ENCODE results near the gene STK4.

DNA sequence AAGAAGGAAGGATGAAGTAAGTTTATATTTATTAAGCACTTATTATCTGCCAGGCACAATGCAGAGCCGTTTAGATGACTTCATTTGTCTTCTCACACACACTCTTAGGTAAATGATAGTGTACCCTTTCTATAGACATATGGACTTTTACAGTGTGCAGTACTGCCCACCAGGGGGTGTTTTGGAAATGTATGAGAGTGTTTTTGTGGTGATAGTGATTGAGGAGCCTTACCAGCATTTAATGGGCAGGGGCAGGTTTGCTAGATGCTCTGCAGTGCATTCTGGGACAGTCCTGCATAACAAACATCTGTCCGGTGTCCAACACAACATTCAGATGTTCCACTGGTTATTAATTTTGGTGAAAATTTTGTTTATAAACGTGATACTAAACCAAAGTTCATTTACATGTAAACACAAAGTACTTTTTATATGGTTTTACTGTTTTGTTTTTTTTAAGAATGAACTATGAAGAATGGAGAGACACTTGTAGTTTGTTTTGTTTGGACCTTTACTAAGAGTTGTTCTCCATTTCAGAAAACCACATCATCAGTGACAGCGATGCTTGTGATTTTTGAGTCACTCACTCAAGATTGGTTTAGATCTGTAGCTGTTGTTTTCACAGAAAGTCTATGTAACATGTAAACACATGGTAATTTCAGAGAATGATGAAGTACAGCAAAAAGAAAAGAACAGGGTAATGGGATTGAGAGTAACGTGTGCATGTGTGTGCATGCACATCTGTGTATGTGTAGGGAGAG lies 114.7 kb downstream of the STK4 start:
- TF ChIP-seq POLR2A (IDR thresholded peaks at IDR 0.05) = no peak
- TF ChIP-seq, protein P1, sequence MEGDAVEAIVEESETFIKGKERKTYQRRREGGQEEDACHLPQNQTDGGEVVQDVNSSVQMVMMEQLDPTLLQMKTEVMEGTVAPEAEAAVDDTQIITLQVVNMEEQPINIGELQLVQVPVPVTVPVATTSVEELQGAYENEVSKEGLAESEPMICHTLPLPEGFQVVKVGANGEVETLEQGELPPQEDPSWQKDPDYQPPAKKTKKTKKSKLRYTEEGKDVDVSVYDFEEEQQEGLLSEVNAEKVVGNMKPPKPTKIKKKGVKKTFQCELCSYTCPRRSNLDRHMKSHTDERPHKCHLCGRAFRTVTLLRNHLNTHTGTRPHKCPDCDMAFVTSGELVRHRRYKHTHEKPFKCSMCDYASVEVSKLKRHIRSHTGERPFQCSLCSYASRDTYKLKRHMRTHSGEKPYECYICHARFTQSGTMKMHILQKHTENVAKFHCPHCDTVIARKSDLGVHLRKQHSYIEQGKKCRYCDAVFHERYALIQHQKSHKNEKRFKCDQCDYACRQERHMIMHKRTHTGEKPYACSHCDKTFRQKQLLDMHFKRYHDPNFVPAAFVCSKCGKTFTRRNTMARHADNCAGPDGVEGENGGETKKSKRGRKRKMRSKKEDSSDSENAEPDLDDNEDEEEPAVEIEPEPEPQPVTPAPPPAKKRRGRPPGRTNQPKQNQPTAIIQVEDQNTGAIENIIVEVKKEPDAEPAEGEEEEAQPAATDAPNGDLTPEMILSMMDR (IDR thresholded peaks at IDR 0.05) = no peak
- no peak for TF ChIP-seq EP300 (IDR thresholded peaks at IDR 0.05)

Measured in suprapubic skin (tissue), 3 donors.